Measurements from ENCODE around the gene DNAJC15. TPM values are rescaled to one million over a fixed set of nuclear protein-coding genes. Genes with fewer than 3 reads are reported as not detected.

The DNAJC15 gene
- total RNA-seq, 1 experiment from 2014 or later: 12.5 TPM

DNA sequence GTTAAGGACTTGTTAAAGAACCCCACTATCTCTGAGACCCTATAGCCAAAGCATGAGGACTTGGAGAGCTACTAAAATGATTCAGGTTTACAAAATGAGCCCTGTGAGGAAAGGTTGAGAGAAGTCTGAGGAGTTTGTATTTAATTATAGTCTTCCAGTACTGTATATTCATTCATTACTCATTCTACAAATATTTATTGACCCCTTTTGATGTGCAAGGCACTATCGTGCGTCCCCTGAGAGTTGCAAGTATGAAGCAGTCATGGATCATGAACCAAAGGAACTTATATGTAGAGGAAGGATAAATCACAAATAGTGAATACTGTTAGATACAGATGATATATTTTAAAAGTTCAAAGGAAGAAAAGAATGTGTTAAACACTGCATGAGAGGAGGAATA lies 84.4 kb downstream of the DNAJC15 start:
- ATAC-seq (peak; percentile 87), DNase-seq (peak; percentile 53)
- no TSS peak for BruUV-seq (replicated peaks)
- peak overlapping the region; percentile 38 for H3K4me2 ChIP-seq (ENCODE audit: low read length)
- ChIA-PET CTCF (no interaction called here), POLR2A (ENCODE audit: unreplicated experiment) (no interaction called here)
- no peaks in the 10 kb centered on the region for H3K79me2 ChIP-seq (ENCODE audit: low read length)
- H3K4me3 ChIP-seq (ENCODE audit: low read length): no peak overlapping the region
- H3K9me3 ChIP-seq (ENCODE audit: low read length): no peaks in the 10 kb centered on the region
- peaks cover 13% of the 10 kb centered on the region for H3K4me1 ChIP-seq (ENCODE audit: insufficient read depth, low read length)
- TF ChIP-seq EZH2phosphoT487 (IDR thresholded peaks at IDR 0.05; ENCODE audit: borderline replicate concordance, low read length): no peak
- TF ChIP-seq, protein P1, sequence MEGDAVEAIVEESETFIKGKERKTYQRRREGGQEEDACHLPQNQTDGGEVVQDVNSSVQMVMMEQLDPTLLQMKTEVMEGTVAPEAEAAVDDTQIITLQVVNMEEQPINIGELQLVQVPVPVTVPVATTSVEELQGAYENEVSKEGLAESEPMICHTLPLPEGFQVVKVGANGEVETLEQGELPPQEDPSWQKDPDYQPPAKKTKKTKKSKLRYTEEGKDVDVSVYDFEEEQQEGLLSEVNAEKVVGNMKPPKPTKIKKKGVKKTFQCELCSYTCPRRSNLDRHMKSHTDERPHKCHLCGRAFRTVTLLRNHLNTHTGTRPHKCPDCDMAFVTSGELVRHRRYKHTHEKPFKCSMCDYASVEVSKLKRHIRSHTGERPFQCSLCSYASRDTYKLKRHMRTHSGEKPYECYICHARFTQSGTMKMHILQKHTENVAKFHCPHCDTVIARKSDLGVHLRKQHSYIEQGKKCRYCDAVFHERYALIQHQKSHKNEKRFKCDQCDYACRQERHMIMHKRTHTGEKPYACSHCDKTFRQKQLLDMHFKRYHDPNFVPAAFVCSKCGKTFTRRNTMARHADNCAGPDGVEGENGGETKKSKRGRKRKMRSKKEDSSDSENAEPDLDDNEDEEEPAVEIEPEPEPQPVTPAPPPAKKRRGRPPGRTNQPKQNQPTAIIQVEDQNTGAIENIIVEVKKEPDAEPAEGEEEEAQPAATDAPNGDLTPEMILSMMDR (conservative IDR thresholded peaks at IDR 0.05; ENCODE audit: low read depth, low read length): no peak
- no peak for TF ChIP-seq EZH2 (IDR thresholded peaks at IDR 0.05; ENCODE audit: low read length, unreplicated experiment)
- no peaks in the 10 kb centered on the region for H3K36me3 ChIP-seq (ENCODE audit: low read depth, low read length)
- no peaks in the 10 kb centered on the region for H3K9me2 ChIP-seq (replicated peaks; ENCODE audit: low read length)
- H4K20me1 ChIP-seq (ENCODE audit: low read length): no peaks in the 10 kb centered on the region
- intact Hi-C loops (cut with micrococcal nuclease): no loop called here
- peak overlapping the region; percentile 3; the same call in 1 of the 2 replicates for H3K27ac ChIP-seq (ENCODE audit: low read length)
- H2AFZ ChIP-seq (ENCODE audit: low read length): no peak overlapping the region
- no peak overlapping the region for H3K9ac ChIP-seq (ENCODE audit: low read length)
- no peaks in the 10 kb centered on the region for H3K27me3 ChIP-seq (ENCODE audit: low read length)
- H3F3A ChIP-seq (ENCODE audit: low read length, unreplicated experiment): no peaks in the 10 kb centered on the region

DNA sequence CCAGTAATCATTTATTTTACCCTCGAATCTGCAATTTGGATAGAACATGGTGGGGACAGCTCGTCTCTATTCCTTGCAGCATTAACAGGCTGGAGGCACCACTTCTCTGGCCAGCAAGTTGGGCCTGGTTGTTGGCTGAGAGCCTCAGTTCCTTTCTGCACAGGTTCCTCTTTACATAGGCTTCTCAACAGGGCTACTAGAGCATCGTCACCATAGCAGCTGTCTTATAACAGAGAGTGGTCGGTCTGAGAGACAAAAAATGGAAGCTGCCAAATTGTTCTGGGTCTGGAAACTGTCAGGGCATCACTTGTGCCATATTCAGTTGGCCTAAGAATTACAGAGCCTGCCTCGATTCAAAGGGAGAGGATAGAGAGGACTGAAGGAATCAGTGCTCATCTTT lies 86.7 kb downstream of the DNAJC15 start:
- H3K4me2 ChIP-seq (ENCODE audit: low read length): no peak overlapping the region
- intact Hi-C loops (cut with micrococcal nuclease): no loop called here
- H4K20me1 ChIP-seq (ENCODE audit: low read length): no peaks in the 10 kb centered on the region
- H3K4me3 ChIP-seq (ENCODE audit: low read length): no peak overlapping the region
- no peaks in the 10 kb centered on the region for H3F3A ChIP-seq (ENCODE audit: low read length, unreplicated experiment)
- ChIA-PET CTCF (no interaction called here), POLR2A (ENCODE audit: unreplicated experiment) (no interaction called here)
- H3K4me1 ChIP-seq (ENCODE audit: insufficient read depth, low read length): peaks cover 13% of the 10 kb centered on the region
- no peaks in the 10 kb centered on the region for H3K36me3 ChIP-seq (ENCODE audit: low read depth, low read length)
- no peaks in the 10 kb centered on the region for H3K79me2 ChIP-seq (ENCODE audit: low read length)
- DNase-seq (no peak), ATAC-seq (no peak)
- no peak overlapping the region for H3K9ac ChIP-seq (ENCODE audit: low read length)
- no peaks in the 10 kb centered on the region for H3K27me3 ChIP-seq (ENCODE audit: low read length)
- no TSS peak for BruUV-seq (replicated peaks)
- no peaks in the 10 kb centered on the region for H3K9me3 ChIP-seq (ENCODE audit: low read length)
- TF ChIP-seq EZH2phosphoT487 (IDR thresholded peaks at IDR 0.05; ENCODE audit: borderline replicate concordance, low read length) (no peak), EZH2 (IDR thresholded peaks at IDR 0.05; ENCODE audit: low read length, unreplicated experiment) (no peak)
- TF ChIP-seq, protein P1 (conservative IDR thresholded peaks at IDR 0.05; ENCODE audit: low read depth, low read length): no peak
- no peak overlapping the region for H3K27ac ChIP-seq (ENCODE audit: low read length)
- H2AFZ ChIP-seq (ENCODE audit: low read length): no peak overlapping the region
- no peaks in the 10 kb centered on the region for H3K9me2 ChIP-seq (replicated peaks; ENCODE audit: low read length)

DNA sequence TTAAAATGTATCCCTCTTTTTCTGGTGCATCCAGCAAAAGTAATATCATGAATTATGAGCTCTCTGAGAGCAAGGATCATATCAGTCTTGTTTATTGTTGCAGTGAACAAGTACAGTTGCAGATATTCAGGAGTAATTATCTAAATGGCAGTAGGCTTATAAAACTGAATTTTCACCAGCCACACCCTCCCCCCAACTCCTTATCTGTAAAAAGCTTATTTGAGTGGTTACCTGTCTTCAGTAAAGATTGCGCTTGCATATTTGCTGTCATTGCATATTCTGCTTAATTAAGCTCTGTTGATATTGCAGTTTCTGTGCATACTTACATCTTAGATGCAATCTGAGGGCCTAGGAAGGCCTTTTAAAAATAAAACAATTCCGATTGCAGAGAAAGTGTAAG lies 87.3 kb downstream of the DNAJC15 start:
- Histone ChIP-seq H3K9me2 (replicated peaks; ENCODE audit: low read length) (no peaks in the 10 kb centered on the region), H3K27ac (ENCODE audit: low read length) (no peak overlapping the region), H3F3A (ENCODE audit: low read length, unreplicated experiment) (no peaks in the 10 kb centered on the region), H2AFZ (ENCODE audit: low read length) (no peak overlapping the region), H3K4me3 (ENCODE audit: low read length) (no peak overlapping the region), H3K4me1 (ENCODE audit: insufficient read depth, low read length) (peaks cover 13% of the 10 kb centered on the region), H3K9ac (ENCODE audit: low read length) (no peak overlapping the region), H3K4me2 (ENCODE audit: low read length) (no peak overlapping the region), H4K20me1 (ENCODE audit: low read length) (no peaks in the 10 kb centered on the region), H3K9me3 (ENCODE audit: low read length) (no peaks in the 10 kb centered on the region), H3K36me3 (ENCODE audit: low read depth, low read length) (no peaks in the 10 kb centered on the region), H3K79me2 (ENCODE audit: low read length) (no peaks in the 10 kb centered on the region), H3K27me3 (ENCODE audit: low read length) (no peaks in the 10 kb centered on the region)
- no TSS peak for BruUV-seq (replicated peaks)
- POLR2A ChIA-PET (ENCODE audit: unreplicated experiment): no interaction called here
- DNase-seq (no peak), ATAC-seq (no peak)
- intact Hi-C loops (cut with micrococcal nuclease): no loop called here
- CTCF ChIA-PET: no interaction called here
- TF ChIP-seq EZH2phosphoT487 (IDR thresholded peaks at IDR 0.05; ENCODE audit: borderline replicate concordance, low read length) (no peak), EZH2 (IDR thresholded peaks at IDR 0.05; ENCODE audit: low read length, unreplicated experiment) (no peak)
- TF ChIP-seq, protein P1 (conservative IDR thresholded peaks at IDR 0.05; ENCODE audit: low read depth, low read length): no peak
